ENCODE measurements around the gene CIAO3.

- TF ChIP-seq EP300 (IDR thresholded peaks at IDR 0.05) (no peak), CTCF (IDR thresholded peaks at IDR 0.05) (no peak), POLR2A (IDR thresholded peaks at IDR 0.05; ENCODE audit: low read depth) (no peak)
Observed at GRCh38 chr16:734981-735881, 5.6 kb downstream of the CIAO3 start.

All from esophagus muscularis mucosa (tissue), 4 donors.